Measurements from ENCODE around the gene AQP12A.
"Not testable (repeated sequence)": the region's sequence is repeated elsewhere in the genome, so short reads cannot be mapped to it uniquely, and the experiment has no call there.

The AQP12A gene

GRCh38 chr2:240659883-240660282 is 31.8 kb upstream of the AQP12A start:
- not testable (repeated sequence) for DNase-seq (ENCODE audit: low spot score)

- no peak for DNase-seq (ENCODE audit: low spot score)
These were observed 29.0 kb upstream of the AQP12A start for GRCh38 chr2:240662681-240663080.

- DNase-seq (ENCODE audit: low spot score): no peak
These were observed 28.0 kb upstream of the AQP12A start for GRCh38 chr2:240663546-240664190.

- no peak for DNase-seq (ENCODE audit: low spot score)
These were observed 27.0 kb upstream of the AQP12A start for GRCh38 chr2:240664622-240665021.

GRCh38 chr2:240670402-240670801 is 21.3 kb upstream of the AQP12A start:
- no peak for DNase-seq (ENCODE audit: low spot score)

- no peak for DNase-seq (ENCODE audit: low spot score)
These were observed 20.7 kb upstream of the AQP12A start for GRCh38 chr2:240670950-240671349.

GRCh38 chr2:240672076-240672700 is 19.5 kb upstream of the AQP12A start:
- DNase-seq (ENCODE audit: low spot score): no peak

GRCh38 chr2:240672701-240673190 is 18.9 kb upstream of the AQP12A start:
- no peak for DNase-seq (ENCODE audit: low spot score)

GRCh38 chr2:240674461-240675184 is 17.0 kb upstream of the AQP12A start:
- DNase-seq (ENCODE audit: low spot score): not testable (repeated sequence)

GRCh38 chr2:240675345-240675744 is 16.3 kb upstream of the AQP12A start:
- not testable (repeated sequence) for DNase-seq (ENCODE audit: low spot score)

- not testable (repeated sequence) for DNase-seq (ENCODE audit: low spot score)
These were observed 13.6 kb upstream of the AQP12A start for GRCh38 chr2:240678043-240678442.

GRCh38 chr2:240678909-240679308 is 12.8 kb upstream of the AQP12A start:
- DNase-seq (ENCODE audit: low spot score): not testable (repeated sequence)

GRCh38 chr2:240680185-240680584 is 11.5 kb upstream of the AQP12A start:
- DNase-seq (ENCODE audit: low spot score): not testable (repeated sequence)

- DNase-seq (ENCODE audit: low spot score): not testable (repeated sequence)
These were observed 9.0 kb upstream of the AQP12A start, which contains the start of gene AQP12B for GRCh38 chr2:240682431-240683224. Gene AQP12B (minus strand): TSS chr2:240682885. CDS start chr2:240682837, 48 bp downstream.

GRCh38 chr2:240683329-240683979 is 8.2 kb upstream of the AQP12A start:
- not testable (repeated sequence) for DNase-seq (ENCODE audit: low spot score)

GRCh38 chr2:240683980-240684728 is 7.5 kb upstream of the AQP12A start:
- DNase-seq (ENCODE audit: low spot score): not testable (repeated sequence)

- DNase-seq (ENCODE audit: low spot score): no peak
These were observed 5.8 kb upstream of the AQP12A start for GRCh38 chr2:240685771-240686371.

- no peak for DNase-seq (ENCODE audit: low spot score)
These were observed 5.2 kb upstream of the AQP12A start for GRCh38 chr2:240686460-240686859.

GRCh38 chr2:240687045-240687740 is 4.5 kb upstream of the AQP12A start:
- no peak for DNase-seq (ENCODE audit: low spot score)
